DOHH2 (cell line): ENCODE data around the gene CACNG1.

Experiments used
- EZH2phosphoT487 ChIP-seq: fragments of 200-600 bp; sonication (generic); IDR thresholded peaks from 2 replicates; pipeline ENCODE4 v1.6.1; 2017; ENCODE audit warnings: borderline replicate concordance, mild to moderate bottlenecking, antibody characterized with exemption, low read length, moderate library complexity, mixed read lengths
- TF ChIP-seq, protein P1 (sequence below): fragments of 200-600 bp; sonication (generic); IDR thresholded peaks from one replicate; pipeline ENCODE4 v1.5.1; 2014; ENCODE audit warnings: antibody characterized with exemption, mild to moderate bottlenecking, low read depth, low read length; ENCODE audit not compliant: poor library complexity, severe bottlenecking

DNA sequence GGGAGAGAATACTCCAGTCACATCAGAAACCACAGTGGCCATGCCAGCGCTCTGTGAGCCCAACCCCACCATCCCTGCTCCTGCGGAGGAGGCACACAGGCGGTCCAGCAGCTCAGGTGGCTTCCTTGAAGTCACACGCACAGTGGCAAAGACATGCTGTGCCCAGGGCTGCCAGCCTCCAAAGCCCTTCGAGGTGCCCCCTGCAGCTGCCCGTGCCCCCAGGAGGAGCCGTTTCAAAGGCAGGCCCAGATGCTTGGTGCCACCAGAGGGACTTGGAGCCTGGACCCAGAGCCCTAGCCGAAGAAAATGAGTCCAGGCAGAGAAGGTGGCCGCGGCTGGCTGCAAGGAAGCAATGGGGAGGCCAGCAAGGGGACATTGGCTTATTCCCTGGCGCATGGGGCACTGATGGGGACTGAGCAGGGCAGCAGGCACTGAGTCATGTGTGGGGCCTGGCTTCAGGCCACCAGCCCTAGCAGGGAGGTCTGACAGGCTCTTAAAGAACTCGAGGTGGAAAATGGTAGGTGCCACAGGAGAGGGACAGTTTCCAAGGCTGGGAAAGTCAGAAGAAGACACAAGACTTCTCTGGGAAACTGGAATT lies 17.2 kb upstream of the CACNG1 start:
- TF ChIP-seq, protein P1, sequence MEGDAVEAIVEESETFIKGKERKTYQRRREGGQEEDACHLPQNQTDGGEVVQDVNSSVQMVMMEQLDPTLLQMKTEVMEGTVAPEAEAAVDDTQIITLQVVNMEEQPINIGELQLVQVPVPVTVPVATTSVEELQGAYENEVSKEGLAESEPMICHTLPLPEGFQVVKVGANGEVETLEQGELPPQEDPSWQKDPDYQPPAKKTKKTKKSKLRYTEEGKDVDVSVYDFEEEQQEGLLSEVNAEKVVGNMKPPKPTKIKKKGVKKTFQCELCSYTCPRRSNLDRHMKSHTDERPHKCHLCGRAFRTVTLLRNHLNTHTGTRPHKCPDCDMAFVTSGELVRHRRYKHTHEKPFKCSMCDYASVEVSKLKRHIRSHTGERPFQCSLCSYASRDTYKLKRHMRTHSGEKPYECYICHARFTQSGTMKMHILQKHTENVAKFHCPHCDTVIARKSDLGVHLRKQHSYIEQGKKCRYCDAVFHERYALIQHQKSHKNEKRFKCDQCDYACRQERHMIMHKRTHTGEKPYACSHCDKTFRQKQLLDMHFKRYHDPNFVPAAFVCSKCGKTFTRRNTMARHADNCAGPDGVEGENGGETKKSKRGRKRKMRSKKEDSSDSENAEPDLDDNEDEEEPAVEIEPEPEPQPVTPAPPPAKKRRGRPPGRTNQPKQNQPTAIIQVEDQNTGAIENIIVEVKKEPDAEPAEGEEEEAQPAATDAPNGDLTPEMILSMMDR = no peak
- no peak for TF ChIP-seq EZH2phosphoT487
